Sigmoid colon (tissue), 7 donors: ENCODE measurements around the gene RNF208. TPM values are rescaled to one million over a fixed set of nuclear protein-coding genes. Genes with fewer than 3 reads are reported as not detected.

Experiments used
- DNase-seq: peaks from one replicate; pipeline ENCODE4 v3.0.0-alpha.2; 2019
- H3K27ac ChIP-seq, 4 donors: fragments of 200-600 bp; sonication (generic); one replicate each; pipeline ENCODE4 v1.5.1; 2016 to 2019; ENCODE audit warnings: mild to moderate bottlenecking in 1 of 4
- H3K27me3 ChIP-seq, 3 donors: fragments of 200-600 bp; sonication (generic); one replicate each; pipeline ENCODE4 v1.5.1; 2019; ENCODE audit warnings: mild to moderate bottlenecking in 1 of 3
- H3K36me3 ChIP-seq, 4 donors: fragments of 200-600 bp; sonication (generic); one replicate each; pipeline ENCODE4 v1.5.1; 2016 to 2019
- H3K4me1 ChIP-seq, 4 donors: fragments of 200-600 bp; sonication (generic); one replicate each; pipeline ENCODE4 v1.5.1; 2017 to 2019
- H3K4me3 ChIP-seq, 4 donors: fragments of 200-600 bp; sonication (generic); one replicate each; pipeline ENCODE4 v1.5.1; 2017 to 2019; ENCODE audit warnings: mild to moderate bottlenecking in 2 of 4, moderate library complexity in 1 of 4
- H3K9me3 ChIP-seq, 4 donors: fragments of 200-600 bp in 3 of 4; sonication (generic) in 3 of 4; one replicate each; pipeline versions ENCODE4 v1.5.1 to v1.6.1; 2013 to 2019
- CTCF ChIP-seq, 4 experiments: fragments of 450-650 bp in 3 of 4; fragments of 200-600 bp in 1 of 4; IDR thresholded peaks; one replicate each; pipeline ENCODE4 v1.5.1; 2016 to 2019; ENCODE audit warnings: antibody characterized with exemption in 4 of 4, mild to moderate bottlenecking in 3 of 4, moderate library complexity in 2 of 4
- EP300 ChIP-seq, 4 donors: sonication (generic); formaldehyde crosslinking; IDR thresholded peaks; one replicate each; pipeline ENCODE4 v1.6.1; 2017; ENCODE audit warnings: antibody characterized with exemption in 4 of 4
- POLR2A ChIP-seq, 2 donors: fragments of 450-650 bp; IDR thresholded peaks; one replicate each; pipeline ENCODE4 v1.6.1; 2016; ENCODE audit warnings: antibody characterized with exemption in 2 of 2, mild to moderate bottlenecking in 2 of 2, moderate library complexity in 2 of 2
- POLR2AphosphoS5 ChIP-seq, 4 donors: sonication (generic); formaldehyde crosslinking; IDR thresholded peaks; one replicate each; pipeline ENCODE4 v1.6.1; 2017; ENCODE audit warnings: antibody characterized with exemption in 4 of 4
- WGBS, 2 donors: extraction: QIAGEN DNeasy Blood & Tissue Kit; methylation state at CpG; one replicate each; pipeline ENCODE4 v1.1.7; 2013; 5-methylcytosine and 5-hydroxymethylcytosine counted together
- intact Hi-C: fragments of 100-400 bp; cut with DNase I; formaldehyde crosslinking; loops from one replicate; pipeline ENCODE4 v1.15.1; 2023
- polyA plus RNA-seq, 3 donors: library from polyadenylated mRNA; stranded (reverse); fragments of 200-250 nt; gene quantifications; one replicate each; pipeline ENCODE4 v1.2.3, GENCODE V29; 2013
- total RNA-seq, 4 donors: library from RNA; depleted of rRNA; stranded (reverse); fragments of >200 nt; gene quantifications; one replicate each; pipeline ENCODE4 v1.1.0, GENCODE V29; 2016
- donor health status: healthy with polysubstance abuse.
- donor health status: Bipolar disorder and iron deficiency.
- donor health status: healthy.

The RNF208 gene
- total and polyA plus RNA-seq, 7 donors, result 0.54 to 8.8 (median 3.4) TPM; not detected in 1

GRCh38 chr9:137268538-137269201, 46.6 kb upstream of the RNF208 start:
- Histone ChIP-seq H3K27me3 (no peaks in the 10 kb centered on the region), H3K36me3 (peaks cover 35 to 72% (median 53%) of the 10 kb centered on the region in 4 donors), H3K4me1 (peaks cover 0 to 17% (median 16%) of the 10 kb centered on the region in 4 donors), H3K27ac (peak overlapping the region; percentile 51 to 66 (median 60)), H3K9me3 (no peaks in the 10 kb centered on the region), H3K4me3 (no peak overlapping the region)
- no peak for DNase-seq
- intact Hi-C loops, result no loop called here
- WGBS, 2 donors, result 72 to 75% methylated on average over 19 of the region's 19 CpGs
- no peak for TF ChIP-seq EP300 (IDR thresholded peaks at IDR 0.05)
- no peak for TF ChIP-seq POLR2AphosphoS5 (IDR thresholded peaks at IDR 0.05)
- TF ChIP-seq CTCF (IDR thresholded peaks at IDR 0.05), result no peak
- TF ChIP-seq POLR2A (IDR thresholded peaks at IDR 0.05), result no peak

GRCh38 chr9:137267933-137268355, 45.9 kb upstream of the RNF208 start:
- Histone ChIP-seq H3K4me3 (no peak overlapping the region), H3K27ac (peak overlapping the region in 2 of 4 donors; percentile 4 to 12), H3K36me3 (peaks cover 30 to 74% (median 50%) of the 10 kb centered on the region in 4 donors), H3K4me1 (peaks cover 0 to 17% (median 16%) of the 10 kb centered on the region in 4 donors), H3K27me3 (no peaks in the 10 kb centered on the region), H3K9me3 (no peaks in the 10 kb centered on the region)
- intact Hi-C loops, result no loop called here
- no peak for TF ChIP-seq CTCF (IDR thresholded peaks at IDR 0.05)
- no peak for TF ChIP-seq EP300 (IDR thresholded peaks at IDR 0.05)
- no peak for TF ChIP-seq POLR2AphosphoS5 (IDR thresholded peaks at IDR 0.05)
- 78 to 83% methylated on average over 6 of the region's 6 CpGs for WGBS, 2 donors
- no peak for DNase-seq

GRCh38 chr9:137266585-137267453, 44.8 kb upstream of the RNF208 start:
- Histone ChIP-seq H3K27me3 (no peaks in the 10 kb centered on the region), H3K9me3 (no peaks in the 10 kb centered on the region), H3K4me3 (no peak overlapping the region), H3K4me1 (peaks cover 0 to 17% (median 16%) of the 10 kb centered on the region in 4 donors), H3K36me3 (peaks cover 19 to 66% (median 39%) of the 10 kb centered on the region in 4 donors), H3K27ac (no peak overlapping the region)
- no peak for TF ChIP-seq POLR2A (IDR thresholded peaks at IDR 0.05)
- TF ChIP-seq CTCF (IDR thresholded peaks at IDR 0.05), result no peak
- no peak for TF ChIP-seq EP300 (IDR thresholded peaks at IDR 0.05)
- no peak for TF ChIP-seq POLR2AphosphoS5 (IDR thresholded peaks at IDR 0.05)
- WGBS, 2 donors, result 91% methylated on average over 34 of the region's 34 CpGs
- no peak for DNase-seq
- intact Hi-C loops, result no loop called here

GRCh38 chr9:137266162-137266527, 44.1 kb upstream of the RNF208 start:
- intact Hi-C loops, result no loop called here
- Histone ChIP-seq H3K36me3 (peaks cover 14 to 60% (median 37%) of the 10 kb centered on the region in 4 donors), H3K27me3 (no peaks in the 10 kb centered on the region), H3K27ac (no peak overlapping the region), H3K4me3 (no peak overlapping the region), H3K4me1 (peaks cover 0 to 17% (median 16%) of the 10 kb centered on the region in 4 donors), H3K9me3 (no peaks in the 10 kb centered on the region)
- TF ChIP-seq POLR2AphosphoS5 (IDR thresholded peaks at IDR 0.05), result no peak
- TF ChIP-seq CTCF (IDR thresholded peaks at IDR 0.05), result no peak
- no peak for TF ChIP-seq EP300 (IDR thresholded peaks at IDR 0.05)
- no peak for TF ChIP-seq POLR2A (IDR thresholded peaks at IDR 0.05)
- 93 to 94% methylated on average over 15 of the region's 15 CpGs for WGBS, 2 donors
- no peak for DNase-seq
